GM18858 (cell line): Measurements from ENCODE around the gene LTB4R2.
A peak's percentile ranks its signal among the peaks of the same experiment; 100 is the strongest.

ENCODE experiments used
- ATAC-seq: cut with Tn5 transposase; IDR thresholded peaks from one replicate; pipeline ENCODE4 v1.9.1; 2021; ENCODE audit not compliant: unreplicated experiment

The LTB4R2 gene, protein sequence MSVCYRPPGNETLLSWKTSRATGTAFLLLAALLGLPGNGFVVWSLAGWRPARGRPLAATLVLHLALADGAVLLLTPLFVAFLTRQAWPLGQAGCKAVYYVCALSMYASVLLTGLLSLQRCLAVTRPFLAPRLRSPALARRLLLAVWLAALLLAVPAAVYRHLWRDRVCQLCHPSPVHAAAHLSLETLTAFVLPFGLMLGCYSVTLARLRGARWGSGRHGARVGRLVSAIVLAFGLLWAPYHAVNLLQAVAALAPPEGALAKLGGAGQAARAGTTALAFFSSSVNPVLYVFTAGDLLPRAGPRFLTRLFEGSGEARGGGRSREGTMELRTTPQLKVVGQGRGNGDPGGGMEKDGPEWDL

GRCh38 chr14:24309538-24310264 lies at the start of gene LTB4R2:
Gene LTB4R2 (plus strand): TSS chr14:24310140. CDS start chr14:24310665, 525 bp downstream.
- no peak for ATAC-seq

DNA sequence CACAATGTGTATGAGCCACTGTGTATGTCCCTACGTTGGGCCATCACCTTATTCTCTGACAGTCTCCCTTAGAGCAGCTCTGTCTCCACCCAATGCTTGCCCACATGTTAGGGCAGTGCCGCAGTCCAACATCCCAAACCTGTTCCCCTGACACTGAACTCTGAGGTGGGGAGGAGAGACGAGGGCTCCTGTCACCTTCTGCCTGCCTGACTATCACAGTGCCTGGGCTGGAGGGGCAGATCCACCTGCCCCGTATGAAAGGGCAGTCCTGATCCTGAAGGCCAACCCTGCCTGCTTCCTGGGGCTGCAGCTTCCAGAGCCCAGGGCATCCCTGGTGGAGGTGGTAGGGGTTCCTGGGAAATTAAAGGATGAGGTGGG lies 49.2 kb upstream of the LTB4R2 start:
- ATAC-seq, result no peak

DNA sequence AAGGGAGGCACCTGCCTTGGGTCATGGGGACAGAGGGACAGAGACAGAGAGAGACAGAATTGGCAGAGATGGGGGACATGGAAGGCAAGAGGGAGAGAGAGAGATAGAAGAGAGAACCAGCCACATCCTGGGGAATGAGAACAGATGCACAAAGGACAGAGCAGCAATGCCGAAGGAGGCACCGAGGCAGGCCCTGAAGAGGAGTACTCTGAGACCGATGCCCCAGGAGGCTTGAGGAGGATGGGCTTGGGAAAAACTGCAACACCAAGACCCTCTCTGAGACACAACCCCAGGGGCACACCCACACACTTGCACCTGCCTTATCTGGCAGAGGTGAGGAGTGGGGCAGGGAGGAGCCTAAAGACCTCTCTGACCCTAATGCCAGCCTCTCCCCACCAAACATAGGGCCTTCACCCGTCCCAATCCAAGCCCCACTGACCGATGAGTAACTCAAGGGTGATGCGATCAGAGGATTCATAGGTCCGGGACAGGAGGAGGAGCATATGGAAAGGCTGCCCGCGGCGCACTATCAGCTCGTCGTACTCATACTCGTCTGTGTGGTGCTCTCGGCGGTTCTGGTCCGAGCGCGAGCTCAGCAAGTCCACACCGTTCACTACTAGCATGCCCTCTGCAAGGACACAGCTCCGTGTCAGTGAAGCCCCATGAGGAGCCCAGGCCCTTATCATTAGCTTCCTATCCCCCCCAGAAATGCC lies 48.5 kb upstream of the LTB4R2 start:
- ATAC-seq, result no peak

- ATAC-seq, result no peak
These were observed 48.0 kb upstream of the LTB4R2 start for GRCh38 chr14:24261969-24262327.

- no peak for ATAC-seq
These were observed 46.9 kb upstream of the LTB4R2 start, which contains the start of gene TGM1 for GRCh38 chr14:24262821-24263733. Gene TGM1 (minus strand): TSS chr14:24263177. CDS start chr14:24262352, 825 bp downstream.

GRCh38 chr14:24263848-24264247 lies 46.1 kb upstream of the LTB4R2 start:
- ATAC-seq, result no peak

DNA sequence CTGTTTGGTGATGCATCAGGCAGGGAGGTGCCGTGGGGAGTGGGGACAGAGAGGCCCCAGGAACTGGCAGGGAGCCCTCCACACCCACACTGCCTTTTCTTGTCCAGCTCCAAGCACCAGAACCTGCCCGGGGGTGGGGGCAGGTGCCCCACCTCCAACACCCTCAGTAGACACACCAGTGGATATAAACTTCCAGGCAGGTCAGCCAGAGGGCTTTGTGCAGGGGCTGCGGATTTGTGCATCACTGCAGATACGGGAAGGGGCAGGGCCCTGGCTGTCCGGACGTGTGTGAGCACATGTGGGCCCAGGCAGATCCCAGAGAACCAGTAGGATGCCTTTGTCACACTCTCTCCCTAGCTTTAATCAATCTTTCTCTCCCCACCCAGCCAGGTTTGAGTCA lies 45.6 kb upstream of the LTB4R2 start:
- no peak for ATAC-seq

GRCh38 chr14:24266344-24267244 lies 43.3 kb upstream of the LTB4R2 start:
- ATAC-seq, result no peak

DNA sequence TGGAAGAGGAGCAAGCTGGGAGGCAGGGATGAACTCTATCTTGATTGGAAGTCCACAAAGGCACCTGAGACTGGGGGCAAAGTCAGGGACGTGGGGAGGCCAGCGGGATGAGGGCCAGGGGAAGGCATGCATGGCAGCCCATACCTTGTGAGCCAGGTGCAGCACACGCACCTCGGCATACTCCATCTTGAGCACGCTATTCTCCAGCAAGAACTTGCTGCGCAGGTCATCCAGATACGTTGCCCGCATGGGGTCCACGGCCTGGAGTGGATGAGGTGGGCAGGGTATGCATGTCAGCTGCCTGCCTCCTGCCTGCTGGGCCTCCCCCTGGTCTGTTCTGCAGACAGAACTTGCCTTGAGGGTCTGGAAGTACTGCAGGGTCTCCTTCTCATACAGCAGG lies 42.4 kb upstream of the LTB4R2 start:
- ATAC-seq, result no peak

- ATAC-seq, result no peak
These were observed 41.7 kb upstream of the LTB4R2 start for GRCh38 chr14:24268225-24268624.

DNA sequence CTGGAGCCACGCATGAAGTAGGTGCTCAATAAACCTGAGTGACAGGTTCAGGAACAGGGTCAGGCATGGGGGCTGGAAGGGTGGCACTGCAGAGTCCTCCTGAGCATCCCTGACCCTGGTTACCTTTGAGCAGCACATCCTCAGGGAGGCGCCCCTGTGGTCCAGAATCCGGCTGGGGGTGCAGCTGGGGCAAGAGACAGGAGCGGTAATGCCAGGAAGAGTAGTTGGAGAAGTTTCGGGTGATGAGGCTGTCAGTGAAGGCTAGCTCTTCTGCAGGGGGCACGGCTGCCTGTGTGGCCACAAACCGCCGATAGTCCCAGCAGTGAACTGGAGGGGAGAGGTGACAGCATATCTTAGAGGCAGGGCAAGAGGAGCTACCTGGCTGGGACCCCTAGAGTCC lies 40.6 kb upstream of the LTB4R2 start:
- ATAC-seq, result no peak

DNA sequence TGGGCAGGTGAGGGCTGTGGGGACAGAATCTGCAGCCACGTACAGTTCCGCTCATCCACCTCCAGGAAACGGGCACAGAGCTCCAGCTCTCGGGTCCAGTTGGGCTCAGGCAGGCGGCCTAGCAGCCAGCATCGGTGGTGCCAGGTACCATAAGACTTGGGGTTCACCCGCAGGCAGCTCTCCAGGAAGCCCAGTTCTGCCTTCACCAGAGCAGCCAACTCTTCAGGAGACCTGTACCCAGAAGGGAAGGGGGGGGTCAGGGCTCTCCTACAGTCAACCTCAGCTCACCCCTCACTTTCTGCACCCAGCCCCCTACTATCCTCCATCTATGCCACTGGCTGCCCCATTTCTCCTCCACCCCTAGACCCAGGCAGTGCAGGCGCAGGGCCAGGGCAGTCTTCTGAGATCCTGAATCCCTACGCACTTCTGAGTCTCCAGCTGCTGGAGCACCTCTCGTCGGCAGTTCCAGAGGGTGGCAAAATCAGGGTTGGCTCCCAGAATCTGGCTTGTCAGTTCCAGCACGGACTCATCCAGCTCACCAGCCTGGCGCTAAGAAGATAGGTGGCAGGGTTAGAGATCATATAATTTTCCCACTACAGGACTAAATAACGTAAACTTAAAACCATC lies 39.9 kb upstream of the LTB4R2 start:
- no peak for ATAC-seq

DNA sequence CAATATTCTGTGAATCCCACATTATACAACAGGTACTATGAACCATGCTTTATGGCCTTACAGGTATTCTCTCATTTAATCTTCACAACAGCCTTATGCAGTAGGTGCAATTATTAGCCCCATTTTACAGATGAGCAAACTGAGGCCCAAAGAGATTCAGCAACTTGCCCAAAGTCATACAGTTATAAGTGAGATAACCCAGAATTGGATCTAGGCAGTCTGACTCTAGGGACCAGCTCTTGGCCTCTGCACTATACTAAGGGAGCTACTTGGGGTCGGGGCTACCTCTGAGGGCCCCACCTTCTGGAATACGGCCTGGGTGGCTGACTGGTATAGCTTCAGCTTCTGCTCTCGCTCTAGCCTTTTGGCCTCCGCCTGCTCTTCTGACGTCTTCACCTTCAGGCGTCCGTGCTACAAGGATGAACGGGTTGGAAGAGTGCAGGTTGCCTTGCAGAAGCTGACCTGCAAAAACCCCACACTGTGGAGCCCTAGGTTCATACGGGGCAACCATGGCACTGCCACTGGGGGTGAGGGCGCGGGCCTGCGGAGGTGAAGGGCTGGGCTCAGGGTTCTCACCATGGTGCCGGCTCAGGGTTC lies 39.3 kb upstream of the LTB4R2 start:
- ATAC-seq, result no peak

DNA sequence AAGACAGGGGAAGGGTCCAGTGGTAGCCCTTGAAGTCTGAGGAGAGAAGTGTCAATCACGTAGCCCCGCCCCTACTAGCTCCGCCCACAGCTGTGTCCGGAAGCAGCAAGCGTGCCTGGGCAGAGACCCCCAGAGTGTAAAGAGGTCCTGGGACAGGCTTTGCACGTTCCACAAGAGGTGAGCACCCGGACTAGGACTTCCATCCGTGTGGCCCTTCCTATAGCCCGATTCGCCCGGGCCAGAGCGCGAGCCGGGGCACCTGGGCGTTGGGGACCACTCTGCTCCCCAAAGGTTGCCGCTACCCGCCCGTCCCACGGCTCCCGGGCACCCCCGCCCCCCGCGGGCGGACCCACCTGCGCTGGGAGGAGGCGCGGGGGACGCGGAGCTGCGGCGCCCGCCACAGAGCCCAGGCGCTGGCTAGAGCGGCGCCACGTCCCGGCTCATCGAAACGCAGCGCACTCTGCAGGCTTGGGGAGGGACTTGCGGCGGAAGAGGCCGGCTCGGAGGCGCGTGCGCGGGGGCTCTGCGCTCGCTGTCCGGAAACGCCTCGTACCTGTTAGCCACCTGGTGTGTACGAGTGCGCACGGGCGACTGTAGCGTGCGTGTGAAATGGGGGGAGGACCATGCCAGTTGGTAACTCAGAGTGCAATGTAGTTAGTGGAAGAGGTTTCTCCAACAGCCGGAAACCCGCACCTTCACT lies 38.7 kb upstream of the LTB4R2 start, which contains the start of gene RABGGTA:
Gene RABGGTA, minus strand, starts transcription at position 464 of the 700 bp plus-strand sequence. CDS start 482 bp downstream, outside the sequence.
- peak; percentile 71 for ATAC-seq

DNA sequence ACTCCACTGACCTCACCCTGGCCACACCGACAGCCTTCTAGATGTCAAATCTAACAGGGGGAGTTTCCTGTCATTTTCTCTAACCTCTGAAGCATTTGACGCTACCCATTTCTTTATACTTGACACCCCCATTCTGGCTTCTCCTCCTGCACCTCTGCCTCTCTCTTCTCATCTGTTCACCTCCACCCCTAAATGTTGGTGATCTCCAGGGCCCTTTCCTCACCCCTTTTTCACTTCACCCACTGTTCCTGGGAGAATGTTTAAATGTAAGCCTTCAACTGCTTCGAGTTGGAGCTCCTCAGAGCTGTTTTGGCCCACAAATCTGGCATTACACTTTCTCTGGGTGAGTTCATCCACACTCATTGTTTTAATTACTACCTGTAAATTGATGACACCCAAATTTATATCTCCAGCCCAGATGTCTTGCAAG lies 38.1 kb upstream of the LTB4R2 start:
- no peak for ATAC-seq

- no peak for ATAC-seq
These were observed 37.5 kb upstream of the LTB4R2 start for GRCh38 chr14:24272467-24272866.

DNA sequence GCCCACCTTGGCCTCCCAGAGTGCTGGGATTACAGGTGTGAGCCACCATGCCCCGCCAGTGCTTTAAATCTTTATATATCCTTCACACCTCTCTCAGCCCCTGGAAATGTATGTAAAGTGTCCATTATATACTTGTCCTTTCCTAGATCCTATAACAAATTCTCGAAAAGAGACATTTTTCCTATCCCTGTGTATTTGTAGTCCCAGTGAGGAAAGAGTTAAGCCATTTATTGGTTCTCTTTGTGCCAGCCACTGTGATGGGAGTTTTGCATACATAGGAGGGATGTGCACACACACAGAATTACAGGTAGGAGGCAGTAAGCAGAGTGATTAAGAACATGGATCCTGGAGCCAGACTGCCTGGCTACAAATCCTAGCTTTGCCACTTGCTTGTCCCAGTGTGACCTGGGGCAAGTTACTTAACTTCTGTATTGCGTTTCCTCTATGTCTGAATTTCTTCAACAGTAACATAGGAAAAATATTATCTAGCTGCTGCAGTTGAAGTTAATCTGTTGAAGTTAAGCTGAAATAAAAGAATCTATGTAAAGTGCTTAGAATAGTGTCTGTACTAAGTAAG lies 36.4 kb upstream of the LTB4R2 start:
- ATAC-seq, result no peak

GRCh38 chr14:24274101-24274543 lies 35.8 kb upstream of the LTB4R2 start:
- peak; percentile 64 for ATAC-seq
